CD4-positive, alpha-beta memory T cell (primary cell): ENCODE results near the gene ISM1. TPM values are rescaled to one million over a fixed set of nuclear protein-coding genes. Genes with fewer than 3 reads are reported as not detected.

Source experiments
- CTCF ChIA-PET: fragments of 350-600 bp; sonication (Branson Sonifier 250); formaldehyde crosslinking; loops from one replicate; lab custom pipeline; 2021; ENCODE audit warnings: inconsistent platforms; ENCODE audit not compliant: partially characterized antibody; lab: Charles Lee
- POLR2A ChIA-PET: fragments of 350-600 bp; sonication (Branson Sonifier 250); formaldehyde crosslinking; loops from one replicate; lab custom pipeline; 2021; ENCODE audit not compliant: partially characterized antibody; lab: Charles Lee
- DNase-seq, 5 donors: peaks; one replicate each; pipeline versions ENCODE4 v3.0.0 to v3.0.0-alpha.2; 2020 to 2022; ENCODE audit warnings: mixed read lengths in 1 of 5
- H3K27ac ChIP-seq: one replicate; pipeline ENCODE4 v1.7.0; 2013; ENCODE audit warnings: low read depth, low read length
- H3K27me3 ChIP-seq: 2 replicates; pipeline ENCODE4 v1.7.0; 2013; ENCODE audit warnings: mild to moderate bottlenecking, low read length, moderate library complexity; ENCODE audit not compliant: insufficient read depth
- H3K36me3 ChIP-seq: 2 replicates; pipeline ENCODE4 v1.7.0; 2013; ENCODE audit warnings: mild to moderate bottlenecking, low read length, moderate library complexity; ENCODE audit not compliant: insufficient read depth
- H3K4me1 ChIP-seq: 2 replicates; pipeline ENCODE4 v1.7.0; 2013; ENCODE audit warnings: mild to moderate bottlenecking, low read length, moderate library complexity; ENCODE audit not compliant: insufficient read depth
- H3K4me3 ChIP-seq, 2 donors: one replicate each; pipeline ENCODE4 v1.7.0; 2013; ENCODE audit warnings: low read length in 2 of 2, mild to moderate bottlenecking in 1 of 2
- H3K9me3 ChIP-seq, 2 donors: one replicate each; pipeline ENCODE4 v1.7.0; 2013; ENCODE audit warnings: low read length in 2 of 2, control low read depth in 1 of 2; ENCODE audit not compliant: control insufficient read depth in 1 of 2
- H3K27ac Mint-ChIP-seq, 7 donors: one replicate each; pipeline ENCODE4 v1.8.0; 2020 to 2021; ENCODE audit warnings: mixed read lengths in 7 of 7, mild to moderate bottlenecking in 6 of 7, inconsistent platforms in 3 of 7, moderate library complexity in 3 of 7
- H3K27me3 Mint-ChIP-seq, 2 donors: one replicate each; pipeline ENCODE4 v1.8.0; 2020 to 2021; ENCODE audit warnings: mixed read lengths in 2 of 2
- H3K36me3 Mint-ChIP-seq, 2 donors: one replicate each; pipeline ENCODE4 v1.8.0; 2020 to 2021; ENCODE audit warnings: mixed read lengths in 2 of 2, inconsistent platforms in 1 of 2, mild to moderate bottlenecking in 1 of 2
- H3K4me1 Mint-ChIP-seq, 4 donors: one replicate each; pipeline ENCODE4 v1.8.0; 2020 to 2021; ENCODE audit warnings: mixed read lengths in 4 of 4, mild to moderate bottlenecking in 1 of 4
- H3K4me3 Mint-ChIP-seq, 8 donors: one replicate each; pipeline ENCODE4 v1.8.0; 2020 to 2021; ENCODE audit warnings: mixed read lengths in 8 of 8, mild to moderate bottlenecking in 7 of 8, moderate library complexity in 6 of 8, inconsistent platforms in 3 of 8
- H3K9me3 Mint-ChIP-seq, 8 donors: one replicate each; pipeline ENCODE4 v1.8.0; 2020 to 2021; ENCODE audit warnings: mixed read lengths in 8 of 8, mild to moderate bottlenecking in 5 of 8, inconsistent platforms in 3 of 8, moderate library complexity in 1 of 8
- intact Hi-C: fragments of 100-400 bp; cut with micrococcal nuclease; formaldehyde crosslinking; loops from one replicate; pipeline ENCODE4 v1.15.1; 2023
- polyA plus RNA-seq, 2 donors: library from polyadenylated mRNA; unstranded; fragments of 300-500 nt; fragmentation: Illumina TruSeq; gene quantifications; one replicate each; pipeline ENCODE4 v1.2.3, GENCODE V29; 2021
- total RNA-seq, 2 experiments: library from RNA; stranded (reverse); gene quantifications; one replicate each; pipeline ENCODE4 v1.2.3, GENCODE V29; 2021

Gene ISM1
- 1 to 10 TPM; 3.7 to 4.3 TPM for total RNA-seq
- polyA plus RNA-seq = 1 to 10 TPM; 2.5 to 7.7 TPM

GRCh38 chr20:13220904-13221297 is at the start of gene ISM1:
TSS of gene ISM1 (plus strand) at chr20:13221274. CDS start at chr20:13221777, 503 bp downstream.
- Histone ChIP-seq H3K27ac (peak within 1 kb of the TSS; percentile 43), H3K36me3 (no peaks in the 10 kb centered on the region), H3K9me3 (no peaks in the 10 kb centered on the region), H3K27me3 (peaks cover 12% of the 10 kb centered on the region), H3K4me1 (peaks cover 20% of the 10 kb centered on the region), H3K4me3 (peak within 1 kb of the TSS; percentile 52 to 63)
- POLR2A ChIA-PET = interaction anchor here (1.3 to 4.9 kb wide), 8 partner anchors 9 to 42 kb away, joined by 3 to 56 read pairs (median 5); no protein-coding TSS in a partner anchor
- Mint-ChIP-seq H3K9me3 (peaks cover 0 to 2% (median 0%) of the 10 kb centered on the region in 8 donors), H3K36me3 (no peaks in the 10 kb centered on the region), H3K27ac (peak within 1 kb of the TSS; percentile 80 to 93 (median 89)), H3K4me1 (peaks cover 4 to 31% (median 15%) of the 10 kb centered on the region in 4 donors), H3K4me3 (peak within 1 kb of the TSS; percentile 88 to 95 (median 90)), H3K27me3 (peaks cover 6 to 23% of the 10 kb centered on the region in 2 donors)
- DNase-seq = peak; percentile 31 to 57 (median 46)
- CTCF ChIA-PET = interaction anchor here (1.1 to 1.9 kb wide), 2 partner anchors 23 to 82 kb away, joined by 3 to 6 read pairs; no protein-coding TSS in a partner anchor
- intact Hi-C loops = loop anchor here (1.0 to 10.0 kb wide), 5 partner anchors 10 to 564 kb away; partner anchors contain the start of genes ESF1 and NDUFAF5

- POLR2A ChIA-PET = no interaction called here
- Mint-ChIP-seq H3K27ac (no peak overlapping the region), H3K36me3 (no peaks in the 10 kb centered on the region)
These were observed 47.9 kb upstream of the ISM1 start for GRCh38 chr20:13173201-13173600.

GRCh38 chr20:13174402-13174801 is 46.7 kb upstream of the ISM1 start:
- Histone ChIP-seq H3K36me3 (no peaks in the 10 kb centered on the region), H3K4me1 (no peaks in the 10 kb centered on the region), H3K9me3 (no peaks in the 10 kb centered on the region), H3K4me3 (no peak overlapping the region), H3K27ac (no peak overlapping the region), H3K27me3 (no peaks in the 10 kb centered on the region)
- ChIA-PET CTCF (no interaction called here), POLR2A (no interaction called here)
- Mint-ChIP-seq H3K36me3 (no peaks in the 10 kb centered on the region), H3K4me3 (no peak overlapping the region), H3K4me1 (no peaks in the 10 kb centered on the region), H3K27me3 (peaks cover 16% of the 10 kb centered on the region in 2 donors), H3K9me3 (peaks cover 0 to 21% (median 12%) of the 10 kb centered on the region in 8 donors), H3K27ac (no peak overlapping the region)
- intact Hi-C loops = no loop called here
- no peak for DNase-seq

More at GRCh38 chr20:13173201-13173600, 47.9 kb upstream of the ISM1 start:
- Histone ChIP-seq H3K27ac (no peak overlapping the region), H3K27me3 (no peaks in the 10 kb centered on the region), H3K9me3 (no peaks in the 10 kb centered on the region), H3K4me3 (no peak overlapping the region), H3K36me3 (no peaks in the 10 kb centered on the region), H3K4me1 (no peaks in the 10 kb centered on the region)
- DNase-seq = no peak
- intact Hi-C loops = no loop called here
- Mint-ChIP-seq H3K4me1 (no peaks in the 10 kb centered on the region), H3K4me3 (no peak overlapping the region), H3K9me3 (peaks cover 0 to 21% (median 12%) of the 10 kb centered on the region in 8 donors), H3K27me3 (peaks cover 13 to 16% of the 10 kb centered on the region in 2 donors)
- CTCF ChIA-PET = no interaction called here

- H3K4me1 Mint-ChIP-seq = no peaks in the 10 kb centered on the region
- H3K27ac ChIP-seq = no peak overlapping the region
- no peaks in the 10 kb centered on the region for H3K36me3 ChIP-seq
- no peaks in the 10 kb centered on the region for H3K9me3 ChIP-seq
- no peaks in the 10 kb centered on the region for H3K36me3 Mint-ChIP-seq
- no peaks in the 10 kb centered on the region for H3K4me1 ChIP-seq
- H3K27me3 Mint-ChIP-seq = peaks cover 5 to 10% of the 10 kb centered on the region in 2 donors
- POLR2A ChIA-PET = no interaction called here
- no peak for DNase-seq
- CTCF ChIA-PET = no interaction called here
- intact Hi-C loops = no loop called here
- H3K4me3 ChIP-seq = no peak overlapping the region
- no peak overlapping the region for H3K4me3 Mint-ChIP-seq
- no peaks in the 10 kb centered on the region for H3K27me3 ChIP-seq
- H3K27ac Mint-ChIP-seq = peak overlapping the region in 1 of 7 donors; percentile 16
- H3K9me3 Mint-ChIP-seq = peaks cover 0 to 21% (median 11%) of the 10 kb centered on the region in 8 donors
These were observed 39.8 kb upstream of the ISM1 start for GRCh38 chr20:13180986-13181889.

- no peak overlapping the region for H3K27ac Mint-ChIP-seq
- CTCF ChIA-PET = no interaction called here
These were observed 38.1 kb upstream of the ISM1 start for GRCh38 chr20:13183005-13183404.

GRCh38 chr20:13186043-13186774 is 34.9 kb upstream of the ISM1 start:
- no peaks in the 10 kb centered on the region for H3K9me3 ChIP-seq
- H3K36me3 ChIP-seq = no peaks in the 10 kb centered on the region
- Mint-ChIP-seq H3K4me1 (peaks cover 0 to 5% (median under 1%) of the 10 kb centered on the region in 4 donors), H3K4me3 (no peak overlapping the region), H3K36me3 (peaks cover 0 to 1% of the 10 kb centered on the region in 2 donors), H3K27me3 (peaks cover under 1 to 3% of the 10 kb centered on the region in 2 donors), H3K9me3 (peaks cover 2 to 18% (median 11%) of the 10 kb centered on the region in 8 donors), H3K27ac (no peak overlapping the region)
- intact Hi-C loops = no loop called here
- no peaks in the 10 kb centered on the region for H3K27me3 ChIP-seq
- POLR2A ChIA-PET = no interaction called here
- CTCF ChIA-PET = interaction anchor here (1.4 to 1.6 kb wide), 2 partner anchors 10 to 361 kb away, joined by 3 to 4 read pairs; no protein-coding TSS in a partner anchor
- no peaks in the 10 kb centered on the region for H3K4me1 ChIP-seq
- H3K27ac ChIP-seq = no peak overlapping the region
- no peak overlapping the region for H3K4me3 ChIP-seq
- DNase-seq = no peak

More at GRCh38 chr20:13183005-13183404, 38.1 kb upstream of the ISM1 start:
- H3K27me3 ChIP-seq = no peaks in the 10 kb centered on the region
- no peak overlapping the region for H3K4me3 Mint-ChIP-seq
- no peaks in the 10 kb centered on the region for H3K36me3 ChIP-seq
- H3K9me3 Mint-ChIP-seq = peaks cover 0 to 19% (median 15%) of the 10 kb centered on the region in 8 donors
- peaks cover 0 to 5% (median under 1%) of the 10 kb centered on the region in 4 donors for H3K4me1 Mint-ChIP-seq
- peaks cover 0 to 1% of the 10 kb centered on the region in 2 donors for H3K36me3 Mint-ChIP-seq
- no peak for DNase-seq
- POLR2A ChIA-PET = no interaction called here
- intact Hi-C loops = no loop called here
- peaks cover 5% of the 10 kb centered on the region in 2 donors for H3K27me3 Mint-ChIP-seq
- H3K4me3 ChIP-seq = no peak overlapping the region
- no peaks in the 10 kb centered on the region for H3K9me3 ChIP-seq
- no peak overlapping the region for H3K27ac ChIP-seq
- no peaks in the 10 kb centered on the region for H3K4me1 ChIP-seq
